Activated T-cell treated with anti-CD3 and anti-CD28 coated beads, Interleukin-2, amount 50 U/mL, for 24 hours (primary cell): ENCODE results near the gene ADIPOR2.

Experiments
- DNase-seq: peaks from one replicate; pipeline ENCODE4 v3.0.0-alpha.2; 2020
- H3K27ac Mint-ChIP-seq: 2 replicates; pipeline ENCODE4 v1.8.0; 2020; ENCODE audit warnings: mild to moderate bottlenecking, mixed read lengths
- H3K27me3 Mint-ChIP-seq: 2 replicates; pipeline ENCODE4 v1.8.0; 2020; ENCODE audit warnings: mixed read lengths
- H3K36me3 Mint-ChIP-seq: 2 replicates; pipeline ENCODE4 v1.8.0; 2020; ENCODE audit warnings: low read depth, mixed read lengths
- H3K4me1 Mint-ChIP-seq: 2 replicates; pipeline ENCODE4 v1.8.0; 2020; ENCODE audit warnings: low read depth, mixed read lengths
- H3K4me3 Mint-ChIP-seq: 2 replicates; pipeline ENCODE4 v1.8.0; 2020; ENCODE audit warnings: mild to moderate bottlenecking, moderate library complexity, mixed read lengths
- H3K9me3 Mint-ChIP-seq: 2 replicates; pipeline ENCODE4 v1.8.0; 2020; ENCODE audit warnings: mixed read lengths

ADIPOR2 gene

GRCh38 chr12:1797991-1798640 is 107.2 kb downstream of the ADIPOR2 start:
- H3K4me1 Mint-ChIP-seq, result peaks cover 7% of the 10 kb centered on the region
- DNase-seq, result no peak
- H3K27ac Mint-ChIP-seq, result no peak overlapping the region
- H3K9me3 Mint-ChIP-seq, result no peaks in the 10 kb centered on the region
- no peaks in the 10 kb centered on the region for H3K27me3 Mint-ChIP-seq
- H3K4me3 Mint-ChIP-seq, result peak overlapping the region; percentile 33
- no peaks in the 10 kb centered on the region for H3K36me3 Mint-ChIP-seq

DNA sequence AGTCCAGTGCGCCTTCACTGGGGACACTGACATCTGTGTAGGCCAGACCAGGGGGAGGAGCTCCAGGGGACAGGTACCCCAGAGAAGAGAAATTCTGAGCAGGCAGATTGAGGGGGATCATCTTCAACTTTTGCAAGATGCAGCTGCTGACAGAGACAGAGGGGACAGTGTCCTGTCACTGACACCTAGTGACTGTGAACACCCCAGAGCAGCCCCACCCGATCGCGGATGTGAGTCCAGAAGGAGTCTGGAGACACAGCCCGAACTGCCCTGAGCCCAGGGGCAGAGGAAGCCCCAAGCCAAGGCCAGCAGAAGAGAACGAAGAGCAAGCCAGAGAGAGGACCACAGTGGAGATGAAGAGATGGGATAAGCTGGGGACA is 107.8 kb downstream of the ADIPOR2 start:
- Mint-ChIP-seq H3K4me1 (peaks cover 7% of the 10 kb centered on the region), H3K27me3 (no peaks in the 10 kb centered on the region), H3K27ac (peak overlapping the region; percentile 60), H3K9me3 (no peaks in the 10 kb centered on the region), H3K4me3 (no peak overlapping the region), H3K36me3 (no peaks in the 10 kb centered on the region)
- DNase-seq, result no peak

- DNase-seq, result no peak
- Mint-ChIP-seq H3K4me3 (no peak overlapping the region), H3K27me3 (no peaks in the 10 kb centered on the region), H3K27ac (no peak overlapping the region), H3K9me3 (peaks cover 2% of the 10 kb centered on the region), H3K36me3 (no peaks in the 10 kb centered on the region), H3K4me1 (peaks cover 9% of the 10 kb centered on the region)
These were observed 108.4 kb downstream of the ADIPOR2 start for GRCh38 chr12:1799051-1799881.

- DNase-seq, result no peak
- Mint-ChIP-seq H3K36me3 (no peaks in the 10 kb centered on the region), H3K4me1 (peaks cover 15% of the 10 kb centered on the region), H3K27me3 (no peaks in the 10 kb centered on the region), H3K4me3 (no peak overlapping the region), H3K27ac (no peak overlapping the region), H3K9me3 (peaks cover 3% of the 10 kb centered on the region)
These were observed 109.1 kb downstream of the ADIPOR2 start for GRCh38 chr12:1799882-1800400.

DNA sequence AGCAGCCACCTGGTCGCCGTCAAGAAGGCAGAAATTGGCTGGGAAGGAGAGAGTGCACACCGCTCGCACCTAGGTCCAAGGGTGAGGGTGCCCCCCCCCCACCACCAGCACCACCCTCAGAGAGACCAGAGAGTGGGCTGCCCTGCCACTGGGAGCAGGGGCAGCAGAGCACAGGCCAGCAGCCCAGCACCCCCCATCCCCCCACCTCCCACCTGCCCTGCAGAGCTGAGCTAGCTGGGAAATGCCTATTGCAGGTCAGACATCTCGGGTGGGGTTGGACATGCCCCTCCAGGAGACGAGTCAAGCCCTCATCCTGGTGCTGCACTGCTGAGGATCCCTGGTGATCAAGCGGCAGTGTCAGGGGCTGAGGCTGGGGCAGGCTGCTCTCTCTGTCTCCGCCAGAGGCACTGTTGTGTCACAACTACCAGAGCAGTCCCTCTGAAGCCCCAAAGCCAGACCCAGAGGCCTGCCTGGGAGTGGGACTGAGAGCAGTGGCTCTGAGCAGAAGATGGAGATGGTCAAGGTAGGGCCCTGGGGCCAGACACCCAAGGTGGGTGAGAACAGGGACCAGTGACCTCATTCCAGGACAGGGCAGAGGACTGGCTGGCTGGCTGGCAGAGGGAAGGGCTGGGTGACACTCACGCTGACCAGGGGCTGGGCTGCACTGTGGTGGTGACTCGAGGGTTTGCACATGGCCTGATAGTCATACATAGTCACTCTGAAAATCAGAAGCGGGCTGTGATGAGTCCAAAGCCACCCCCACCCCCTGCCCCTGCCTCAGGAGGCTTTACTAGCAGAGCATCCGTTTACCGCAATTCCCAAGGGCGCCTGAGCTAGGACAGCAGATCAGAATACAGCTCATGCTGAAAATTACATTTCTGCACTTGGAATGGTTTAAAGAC is 109.8 kb downstream of the ADIPOR2 start:
- peaks cover 3% of the 10 kb centered on the region for H3K9me3 Mint-ChIP-seq
- peaks cover 12% of the 10 kb centered on the region for H3K4me1 Mint-ChIP-seq
- no peak overlapping the region for H3K27ac Mint-ChIP-seq
- no peaks in the 10 kb centered on the region for H3K27me3 Mint-ChIP-seq
- no peaks in the 10 kb centered on the region for H3K36me3 Mint-ChIP-seq
- DNase-seq, result peak; percentile 36
- H3K4me3 Mint-ChIP-seq, result no peak overlapping the region

- H3K4me1 Mint-ChIP-seq, result peaks cover 7% of the 10 kb centered on the region
- peak; percentile 23 for DNase-seq
- H3K9me3 Mint-ChIP-seq, result peaks cover 3% of the 10 kb centered on the region
- H3K27me3 Mint-ChIP-seq, result no peaks in the 10 kb centered on the region
- no peaks in the 10 kb centered on the region for H3K36me3 Mint-ChIP-seq
- no peak overlapping the region for H3K4me3 Mint-ChIP-seq
- H3K27ac Mint-ChIP-seq, result no peak overlapping the region
These were observed 110.6 kb downstream of the ADIPOR2 start for GRCh38 chr12:1801303-1801975.

DNA sequence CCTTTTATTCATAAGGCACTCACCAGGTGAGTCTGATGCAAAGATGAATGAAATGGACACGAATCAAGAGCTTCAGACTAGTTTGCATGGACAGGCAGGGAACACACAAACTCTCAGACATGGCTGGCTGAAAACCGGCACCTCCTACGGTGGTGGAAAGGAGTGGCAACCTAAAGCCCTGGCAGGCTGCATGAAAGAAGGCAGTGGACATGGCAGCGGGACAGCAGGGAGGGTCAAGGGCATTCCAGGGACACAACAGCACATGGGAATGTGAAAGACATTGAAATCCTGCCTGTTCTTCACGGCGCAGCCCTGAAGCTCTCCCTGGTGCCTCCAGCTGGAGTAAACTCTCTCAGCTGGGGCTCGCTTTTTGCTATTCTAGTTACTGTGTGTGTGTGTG is 112.9 kb downstream of the ADIPOR2 start:
- no peak overlapping the region for H3K4me3 Mint-ChIP-seq
- H3K4me1 Mint-ChIP-seq, result peaks cover 7% of the 10 kb centered on the region
- H3K27ac Mint-ChIP-seq, result no peak overlapping the region
- peak; percentile 29 for DNase-seq
- no peaks in the 10 kb centered on the region for H3K27me3 Mint-ChIP-seq
- no peaks in the 10 kb centered on the region for H3K36me3 Mint-ChIP-seq
- H3K9me3 Mint-ChIP-seq, result peaks cover 3% of the 10 kb centered on the region

- peaks cover 10% of the 10 kb centered on the region for H3K4me1 Mint-ChIP-seq
- H3K27ac Mint-ChIP-seq, result peak overlapping the region; percentile 92
- peaks cover 3% of the 10 kb centered on the region for H3K9me3 Mint-ChIP-seq
- H3K4me3 Mint-ChIP-seq, result no peak overlapping the region
- DNase-seq, result peak; percentile 86
- no peaks in the 10 kb centered on the region for H3K27me3 Mint-ChIP-seq
- no peaks in the 10 kb centered on the region for H3K36me3 Mint-ChIP-seq
These were observed 113.9 kb downstream of the ADIPOR2 start for GRCh38 chr12:1804545-1805332.

DNA sequence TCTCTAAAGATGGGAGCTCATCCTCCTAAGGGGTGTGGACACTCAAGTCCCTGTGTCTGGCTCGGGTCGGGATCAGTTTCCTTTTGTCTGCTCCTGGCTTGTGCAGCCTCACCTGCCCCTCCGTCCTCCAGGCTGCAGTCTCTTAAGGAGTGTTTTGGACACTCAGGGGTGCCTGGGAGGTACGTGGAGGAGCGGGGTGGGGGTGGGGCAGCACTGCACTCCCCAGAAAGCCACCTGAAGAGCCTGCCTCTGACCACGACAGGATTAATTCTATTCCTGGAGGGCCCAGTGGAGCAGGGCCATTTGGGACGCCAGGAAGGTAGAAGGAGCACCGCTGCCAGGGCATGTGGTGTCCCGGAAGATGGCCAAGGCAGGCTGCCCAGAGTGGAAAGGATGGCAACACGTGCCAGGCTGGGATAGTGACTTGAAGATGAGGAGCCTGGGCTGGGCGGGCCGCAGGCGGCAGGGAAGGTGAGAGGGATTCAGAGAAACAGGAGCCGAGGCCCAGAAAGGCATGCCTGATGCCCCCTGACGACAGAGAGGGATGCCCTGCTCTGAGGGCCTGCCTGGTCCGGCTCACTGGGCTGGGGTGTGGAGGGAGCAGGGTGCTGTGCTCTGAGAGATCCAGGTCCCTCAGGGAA is 114.7 kb downstream of the ADIPOR2 start:
- no peak for DNase-seq
- Mint-ChIP-seq H3K4me3 (no peak overlapping the region), H3K27me3 (no peaks in the 10 kb centered on the region), H3K4me1 (peaks cover 17% of the 10 kb centered on the region), H3K36me3 (no peaks in the 10 kb centered on the region), H3K9me3 (peaks cover 3% of the 10 kb centered on the region), H3K27ac (no peak overlapping the region)

DNA sequence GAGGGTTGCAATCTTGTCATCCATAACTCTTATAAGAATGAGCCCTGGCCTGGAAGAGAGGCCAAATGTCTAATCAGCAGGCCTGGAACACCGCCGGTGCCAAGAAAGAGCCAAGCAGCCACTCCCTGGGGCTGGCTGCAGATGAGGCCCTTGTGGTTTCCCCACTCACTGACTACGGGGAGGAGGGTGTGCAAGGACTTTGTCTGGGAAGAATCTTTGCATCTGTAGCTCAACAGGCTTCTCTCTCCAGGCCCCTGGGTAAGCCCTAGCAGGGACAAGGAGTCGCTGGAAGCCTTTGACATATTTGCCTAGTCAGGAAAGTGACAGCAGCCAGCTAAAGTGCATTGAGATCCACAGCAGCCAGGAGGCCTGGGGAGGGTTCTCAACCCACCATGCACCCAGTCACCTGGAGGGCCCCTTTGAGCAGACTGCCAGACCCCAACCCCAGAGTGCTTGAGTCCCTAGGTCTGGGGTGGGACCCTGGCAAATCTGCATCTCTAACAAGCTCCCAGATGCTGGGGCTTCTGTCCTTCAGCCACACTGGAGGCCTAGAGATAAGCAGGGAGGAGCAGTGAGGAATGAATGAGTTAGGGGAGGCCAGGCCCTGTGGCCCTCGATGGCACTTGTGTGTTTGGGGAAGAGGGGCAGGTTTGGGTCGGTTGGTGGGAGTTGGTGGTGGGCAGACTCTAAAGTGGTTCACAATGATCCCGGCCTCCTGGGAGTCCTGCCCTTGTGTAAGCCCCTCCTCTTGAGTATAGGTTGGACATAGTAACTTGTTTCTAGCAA is 115.6 kb downstream of the ADIPOR2 start:
- Mint-ChIP-seq H3K36me3 (no peaks in the 10 kb centered on the region), H3K4me1 (peaks cover 20% of the 10 kb centered on the region), H3K4me3 (no peak overlapping the region), H3K27me3 (no peaks in the 10 kb centered on the region), H3K27ac (no peak overlapping the region), H3K9me3 (peaks cover 3% of the 10 kb centered on the region)
- no peak for DNase-seq

- Mint-ChIP-seq H3K36me3 (no peaks in the 10 kb centered on the region), H3K27ac (peak overlapping the region; percentile 22), H3K27me3 (no peaks in the 10 kb centered on the region), H3K4me3 (no peak overlapping the region), H3K9me3 (peaks cover 3% of the 10 kb centered on the region), H3K4me1 (peaks cover 24% of the 10 kb centered on the region)
- DNase-seq, result no peak
These were observed 116.4 kb downstream of the ADIPOR2 start for GRCh38 chr12:1807087-1807860.
